Measurements from ENCODE around the gene ZBTB6.

DNA sequence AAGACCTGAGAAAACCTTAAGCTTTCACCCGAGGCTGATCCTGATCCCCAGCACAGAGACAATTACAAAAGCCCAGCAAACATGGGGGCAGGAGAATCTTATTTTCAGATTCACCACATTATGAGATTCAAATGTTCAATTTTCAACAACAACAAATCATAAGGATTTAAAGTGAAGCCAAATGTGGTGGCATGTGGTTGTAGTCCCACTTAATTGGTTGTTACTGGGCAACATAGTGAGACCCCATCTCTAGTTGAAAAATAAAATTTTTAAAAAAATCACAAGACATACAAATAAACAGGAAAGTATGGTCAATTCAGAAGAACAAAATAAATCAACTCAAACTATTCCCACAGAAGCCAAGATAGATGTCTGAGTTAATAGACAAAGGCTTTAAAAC is 23.8 kb upstream of the ZBTB6 start:
- TF ChIP-seq EZH2 (IDR thresholded peaks at IDR 0.05), result no peak
- no peak for TF ChIP-seq POLR2AphosphoS5 (IDR thresholded peaks at IDR 0.05; ENCODE audit: borderline replicate concordance, low read depth, low read length)

Data from SK-N-MC (cell line).